Urinary bladder (tissue), 4 donors: ENCODE data around the gene NUDC. TPM values are rescaled to one million over a fixed set of nuclear protein-coding genes. Genes with fewer than 3 reads are reported as not detected.
A peak's percentile ranks its signal among the peaks of the same experiment; 100 is the strongest.
"Not testable (repeated sequence)": the region's sequence is repeated elsewhere in the genome, so short reads cannot be mapped to it uniquely, and the experiment has no call there.

ENCODE experiments used
- DNase-seq: peaks from one replicate; pipeline ENCODE4 v3.0.0-alpha.2; 2015; ENCODE audit errors: extremely low spot score
- H3K27ac ChIP-seq: one replicate; pipeline ENCODE4 v1.5.1; 2013; ENCODE audit warnings: low read depth, mild to moderate bottlenecking, moderate library complexity
- H3K36me3 ChIP-seq: one replicate; pipeline ENCODE4 v1.6.1; 2013; ENCODE audit warnings: mild to moderate bottlenecking, moderate library complexity; ENCODE audit not compliant: insufficient read depth
- H3K4me1 ChIP-seq: one replicate; pipeline ENCODE4 v1.6.1; 2013; ENCODE audit warnings: mild to moderate bottlenecking, moderate library complexity; ENCODE audit not compliant: insufficient read depth
- H3K4me3 ChIP-seq: one replicate; pipeline ENCODE4 v1.5.1; 2013; ENCODE audit warnings: low read depth, low read length
- WGBS: extraction: QIAGEN DNeasy Blood & Tissue Kit; methylation state at CpG from one replicate; pipeline ENCODE4 v1.1.7; 2013; 5-methylcytosine and 5-hydroxymethylcytosine counted together
- polyA plus RNA-seq: library from polyadenylated mRNA; stranded (reverse); fragments of 200-250 nt; gene quantifications from one replicate; pipeline ENCODE4 v1.2.3, GENCODE V29; 2013
- total RNA-seq: library from RNA; depleted of rRNA; stranded (reverse); fragments of >200 nt; gene quantifications from one replicate; pipeline ENCODE4 v1.2.3, GENCODE V29; 2014
- donor health status: healthy with polysubstance abuse.
- donor health status: healthy.

NUDC gene
- 9.7 TPM for total RNA-seq
- 71.0 TPM for polyA plus RNA-seq

DNA sequence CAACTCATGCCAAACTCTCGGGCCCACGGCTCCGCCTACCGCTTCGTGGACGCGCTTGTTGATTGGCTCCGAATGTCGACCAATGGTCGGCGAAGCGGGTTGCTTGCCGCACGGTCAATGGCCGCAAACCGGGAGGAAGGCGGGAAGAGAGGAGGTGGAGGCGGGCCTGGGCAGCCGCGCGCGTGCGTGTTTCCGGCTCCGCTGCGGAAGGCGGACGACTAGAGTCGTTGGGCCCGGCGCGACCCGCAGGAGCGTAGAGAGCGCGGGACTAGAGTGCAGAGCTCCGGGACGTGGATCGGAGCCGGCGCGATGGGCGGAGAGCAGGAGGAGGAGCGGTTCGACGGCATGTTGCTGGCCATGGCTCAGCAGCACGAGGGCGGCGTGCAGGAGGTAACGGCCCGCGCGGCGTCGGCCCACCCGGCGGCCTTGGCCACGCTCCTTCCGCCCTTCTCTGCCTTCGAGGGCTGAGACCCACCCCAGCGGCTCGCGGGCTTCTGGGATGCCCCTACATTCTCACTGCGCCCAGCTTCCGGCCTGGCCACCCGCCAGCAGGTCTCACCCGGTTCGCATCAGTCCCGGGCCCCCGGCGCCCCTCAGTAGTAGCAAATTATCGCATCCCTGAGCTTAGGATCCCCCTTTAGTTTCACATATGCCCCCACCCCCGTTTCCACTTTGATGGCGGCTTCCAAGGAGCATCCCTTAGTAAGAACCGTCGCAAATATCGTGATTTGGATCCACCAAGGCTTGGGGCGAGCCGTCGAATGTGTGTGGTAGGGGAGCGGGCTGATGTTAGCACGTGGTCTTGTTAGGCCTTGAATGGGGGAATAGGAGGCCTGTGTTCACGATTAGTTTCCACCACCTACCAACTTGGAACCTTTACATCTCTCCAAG is at the start of gene NUDC:
Gene NUDC, plus strand, starts transcription at position 204 of the 891 bp plus-strand sequence. Its CDS starts 106 bp downstream, at position 310.
- Histone ChIP-seq H3K36me3 (peaks cover 2% of the 10 kb centered on the region), H3K4me1 (peaks cover 1% of the 10 kb centered on the region), H3K27ac (peak within 1 kb of the TSS; percentile 60), H3K4me3 (peak within 1 kb of the TSS; percentile 76)
- DNase-seq: peak; percentile 93
- under 1% methylated on average over 83 of the region's 83 CpGs for WGBS

DNA sequence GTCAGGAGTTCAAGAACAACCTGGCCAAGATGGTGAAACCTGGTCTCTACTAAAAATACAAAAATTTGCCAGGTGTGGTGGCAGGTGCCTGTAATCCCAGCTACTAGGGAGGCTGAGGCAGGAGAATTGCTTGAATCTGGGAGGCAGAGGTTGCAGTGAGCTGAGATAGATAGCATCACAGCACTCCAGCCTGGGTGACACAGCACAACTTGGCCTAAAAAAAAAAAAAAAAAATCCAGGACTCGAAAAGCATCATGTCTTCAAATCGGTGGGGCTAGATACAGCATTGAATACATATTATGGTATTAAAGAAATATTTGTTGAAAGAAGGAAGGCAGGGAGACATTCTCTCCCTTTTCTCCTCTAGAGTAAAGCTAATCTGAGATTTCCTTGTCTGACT is 48.4 kb upstream of the NUDC start:
- 72% methylated on average over 2 of the region's 2 CpGs for whole genome bisulfite sequencing
- DNase-seq, H3K27ac ChIP-seq, H3K36me3 ChIP-seq, H3K4me3 ChIP-seq, H3K4me1 ChIP-seq: not testable (repeated sequence)

- Histone ChIP-seq H3K36me3 (no peaks in the 10 kb centered on the region), H3K4me3 (no peak overlapping the region), H3K27ac (no peak overlapping the region), H3K4me1 (no peaks in the 10 kb centered on the region)
- no peak for DNase-seq
- 61% methylated on average over 4 of the region's 4 CpGs for WGBS
Measured at GRCh38 chr1:26874896-26875295, 46.6 kb upstream of the NUDC start.

DNA sequence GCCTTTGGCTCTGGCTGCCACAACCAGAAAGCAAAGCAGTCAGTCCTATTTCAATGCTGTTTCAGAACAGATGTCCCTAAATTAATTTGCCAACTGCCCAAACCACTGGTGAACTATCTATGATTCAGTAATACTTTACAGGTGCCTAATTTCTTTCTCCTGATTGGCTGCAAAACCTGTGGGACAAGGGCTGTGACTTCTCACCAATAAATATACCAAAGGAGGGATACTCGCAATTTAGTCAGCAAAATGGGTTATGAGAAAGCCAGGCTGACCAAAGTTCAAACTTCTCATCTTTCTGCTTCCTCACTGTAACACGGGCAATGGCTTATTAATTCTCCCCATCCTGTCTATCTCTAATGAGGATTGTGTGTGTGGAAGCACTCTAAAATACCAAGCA is 44.2 kb upstream of the NUDC start:
- H3K4me1 ChIP-seq: no peaks in the 10 kb centered on the region
- no peak overlapping the region for H3K27ac ChIP-seq
- H3K4me3 ChIP-seq: no peak overlapping the region
- peaks cover 2% of the 10 kb centered on the region for H3K36me3 ChIP-seq
- 78% methylated on average over 2 of the region's 2 CpGs for WGBS
- DNase-seq: no peak

DNA sequence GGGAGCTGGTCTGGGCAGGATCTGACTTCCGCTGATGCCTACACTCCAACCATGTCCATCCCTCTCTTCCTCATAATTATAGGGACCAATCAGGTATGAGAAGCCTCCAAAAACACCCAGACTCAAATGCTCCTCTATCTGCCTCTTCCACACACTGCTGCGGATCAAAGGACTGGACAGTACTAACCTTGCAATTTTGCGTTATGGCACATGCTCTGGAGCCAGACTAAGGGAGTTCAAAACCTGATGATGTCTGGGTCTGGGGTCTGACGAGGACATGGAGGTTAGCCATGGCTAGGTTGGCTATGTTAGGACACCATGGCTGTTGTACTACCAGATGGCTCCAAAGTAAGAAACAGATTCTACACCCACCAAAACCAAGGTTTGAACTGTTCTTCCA is 41.8 kb upstream of the NUDC start:
- no peak overlapping the region for H3K27ac ChIP-seq
- H3K4me3 ChIP-seq: no peak overlapping the region
- H3K36me3 ChIP-seq: peaks cover 2% of the 10 kb centered on the region
- no peaks in the 10 kb centered on the region for H3K4me1 ChIP-seq
- DNase-seq: no peak
- WGBS: 95% methylated on average over 4 of the region's 4 CpGs

GRCh38 chr1:26881611-26882010 is 39.9 kb upstream of the NUDC start:
- H3K36me3 ChIP-seq, DNase-seq, H3K4me3 ChIP-seq, H3K27ac ChIP-seq, H3K4me1 ChIP-seq: not testable (repeated sequence)
- 85% methylated on average over 6 of the region's 6 CpGs for WGBS

GRCh38 chr1:26882696-26883463 is 38.7 kb upstream of the NUDC start:
- WGBS: 88% methylated on average over 5 of the region's 5 CpGs
- no peak overlapping the region for H3K27ac ChIP-seq
- DNase-seq: no peak
- peaks cover 2% of the 10 kb centered on the region for H3K36me3 ChIP-seq
- H3K4me1 ChIP-seq: no peaks in the 10 kb centered on the region
- H3K4me3 ChIP-seq: no peak overlapping the region

DNA sequence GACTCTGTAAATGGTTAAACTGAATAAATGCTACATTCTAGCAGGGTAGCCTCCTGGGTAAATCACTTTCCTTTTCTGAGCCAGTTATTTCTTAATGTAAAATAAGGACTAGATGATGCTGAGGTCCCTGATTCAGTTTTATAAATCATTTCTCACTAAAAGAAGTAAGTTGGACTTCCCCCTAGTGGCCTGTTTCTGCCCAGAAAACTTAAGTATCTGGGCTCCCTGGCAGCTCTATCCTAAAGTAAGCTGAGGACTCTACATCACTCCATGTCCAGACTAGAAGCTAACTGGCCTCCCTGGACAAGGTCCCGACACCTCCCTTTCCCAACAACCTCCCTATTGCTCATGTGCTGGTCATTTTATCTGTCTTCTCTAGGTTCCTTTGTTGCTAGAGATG is 34.4 kb upstream of the NUDC start:
- H3K4me1 ChIP-seq: no peaks in the 10 kb centered on the region
- no peak for DNase-seq
- H3K36me3 ChIP-seq: peaks cover 2% of the 10 kb centered on the region
- no peak overlapping the region for H3K27ac ChIP-seq
- no peak overlapping the region for H3K4me3 ChIP-seq
- WGBS: 81% methylated on average over 1 of the region's 1 CpG

- H3K36me3 ChIP-seq: no peaks in the 10 kb centered on the region
- H3K4me3 ChIP-seq: no peak overlapping the region
- DNase-seq: no peak
- 86% methylated on average over 1 of the region's 1 CpG for WGBS
- H3K4me1 ChIP-seq: no peaks in the 10 kb centered on the region
- no peak overlapping the region for H3K27ac ChIP-seq
Measured at GRCh38 chr1:26888231-26888630, 33.3 kb upstream of the NUDC start.

DNA sequence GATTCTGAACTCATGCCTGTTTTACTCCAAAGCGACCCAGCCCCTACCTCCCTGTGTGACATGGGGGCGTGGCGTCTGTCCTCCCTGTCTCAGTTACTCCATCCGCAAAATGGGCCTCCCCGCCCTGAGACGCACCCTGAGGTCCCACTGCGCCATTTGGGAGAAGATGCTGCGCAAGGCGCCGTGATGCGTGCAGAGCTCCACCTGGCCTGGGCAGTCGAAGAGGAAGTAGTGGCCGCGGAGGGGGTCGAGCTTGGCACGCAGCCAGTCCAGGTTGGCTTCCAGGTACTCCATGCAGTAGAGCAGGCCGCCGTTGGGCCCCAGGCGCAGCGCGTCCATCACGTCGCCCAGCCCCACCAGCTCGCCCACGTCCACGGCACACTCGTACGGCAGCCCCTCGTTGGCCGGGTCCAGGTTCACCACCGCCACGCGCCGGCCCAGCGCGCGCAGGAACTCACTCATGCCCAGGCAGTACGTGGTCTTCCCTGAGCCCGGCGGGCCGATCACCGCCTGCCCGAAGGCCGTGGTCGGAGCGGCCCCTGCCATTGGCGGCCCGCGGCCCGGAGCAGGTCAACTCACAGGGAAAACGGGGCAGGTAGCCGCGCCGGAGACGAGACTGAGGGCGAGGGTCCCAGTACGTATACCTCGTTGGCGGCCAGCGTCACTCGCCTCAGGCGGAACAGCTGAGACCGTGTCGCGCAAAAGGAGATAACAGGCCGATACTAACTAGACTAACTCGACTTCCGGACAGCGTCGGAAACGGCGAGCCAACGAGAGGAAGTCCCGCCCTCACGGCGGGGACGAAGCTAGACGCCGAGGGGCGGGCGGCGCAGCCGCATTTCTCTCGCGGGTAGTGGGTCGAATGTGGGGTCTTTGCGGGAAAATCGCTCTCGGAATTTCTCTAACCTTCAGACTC is 31.7 kb upstream of the NUDC start, which contains the start of gene GPN2:
Gene GPN2, minus strand, starts transcription at position 733 of the 916 bp plus-strand sequence. Its CDS starts 187 bp downstream, at position 546.
- 1% methylated on average over 89 of the region's 89 CpGs for WGBS
- Histone ChIP-seq H3K4me1 (no peaks in the 10 kb centered on the region), H3K4me3 (peak within 1 kb of the TSS; percentile 75), H3K27ac (peak within 1 kb of the TSS; percentile 85), H3K36me3 (no peaks in the 10 kb centered on the region)
- DNase-seq: peak; percentile 42

GRCh38 chr1:26890467-26890796 is 31.1 kb upstream of the NUDC start:
- WGBS: 3% methylated on average over 12 of the region's 12 CpGs
- H3K27ac ChIP-seq: peak overlapping the region; percentile 85
- DNase-seq: no peak
- H3K4me3 ChIP-seq: peak overlapping the region; percentile 75
- H3K4me1 ChIP-seq: no peaks in the 10 kb centered on the region
- no peaks in the 10 kb centered on the region for H3K36me3 ChIP-seq

DNA sequence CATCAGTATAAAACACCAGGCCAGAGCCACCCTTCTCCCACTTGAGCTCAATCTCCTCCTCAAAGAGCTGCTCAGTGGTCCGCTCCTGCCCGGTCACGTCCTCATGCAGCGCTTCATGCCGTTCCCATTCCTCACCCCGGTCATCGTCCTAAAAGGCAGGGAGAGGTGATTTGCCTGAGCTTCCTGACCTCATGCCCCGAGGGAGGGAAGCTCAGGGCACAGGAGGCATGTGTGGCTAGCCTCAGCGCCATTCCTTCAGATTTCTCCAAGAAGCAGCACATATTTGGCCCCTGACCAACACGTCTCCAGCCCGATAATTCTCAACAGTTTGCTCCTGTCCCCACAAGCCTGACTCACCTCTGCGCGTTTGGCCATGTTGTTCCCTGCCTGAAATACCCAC is 27.3 kb upstream of the NUDC start:
- Histone ChIP-seq H3K27ac (no peak overlapping the region), H3K36me3 (no peaks in the 10 kb centered on the region), H3K4me3 (no peak overlapping the region), H3K4me1 (no peaks in the 10 kb centered on the region)
- WGBS: 93% methylated on average over 13 of the region's 13 CpGs
- no peak for DNase-seq

GRCh38 chr1:26897351-26897750 is 24.2 kb upstream of the NUDC start:
- 96% methylated on average over 9 of the region's 9 CpGs for WGBS
- H3K4me1 ChIP-seq: no peaks in the 10 kb centered on the region
- H3K4me3 ChIP-seq: no peak overlapping the region
- no peak overlapping the region for H3K27ac ChIP-seq
- no peaks in the 10 kb centered on the region for H3K36me3 ChIP-seq
- no peak for DNase-seq
